Adrenal gland (tissue), 5 donors: Measurements from ENCODE around the gene CALHM5.

ENCODE experiments used
- CTCF ChIP-seq, 6 experiments: fragments of 450-650 bp in 4 of 6; fragments of 200-600 bp in 2 of 6; sonication (generic) in 1 of 6; IDR thresholded peaks; 1 replicate in 5 of 6; 2 replicates in 1 of 6; pipeline versions ENCODE4 v1.5.1 to v1.8.0; 2016 to 2021; ENCODE audit warnings: antibody characterized with exemption in 6 of 6, mild to moderate bottlenecking in 2 of 6, moderate library complexity in 1 of 6
- POLR2A ChIP-seq, 2 donors: fragments of 450-650 bp; IDR thresholded peaks; one replicate each; pipeline ENCODE4 v1.6.1; 2017; ENCODE audit warnings: antibody characterized with exemption in 2 of 2, mild to moderate bottlenecking in 2 of 2, moderate library complexity in 1 of 2
- donor health status: DM: no; HTN: no; CAD: no.

GRCh38 chr6:116491610-116492330, 19.7 kb upstream of the CALHM5 start:
- TF ChIP-seq CTCF (IDR thresholded peaks at IDR 0.05): no peak
- TF ChIP-seq POLR2A (IDR thresholded peaks at IDR 0.05): no peak
